ENCODE data around the gene CERS3.

The CERS3 gene

GRCh38 chr15:100500226-100500990 is 28.3 kb downstream of the CERS3 start:
- no peak for TF ChIP-seq CTCF (IDR thresholded peaks at IDR 0.05; ENCODE audit: extremely low read depth, missing control alignments)

GRCh38 chr15:100495861-100496260 is 32.9 kb downstream of the CERS3 start:
- TF ChIP-seq CTCF (IDR thresholded peaks at IDR 0.05; ENCODE audit: extremely low read depth, missing control alignments), result no peak

More at GRCh38 chr15:100500226-100500990, 28.3 kb downstream of the CERS3 start:
- no peak for DNase-seq (ENCODE audit: low spot score)

GRCh38 chr15:100493213-100493612 is 35.5 kb downstream of the CERS3 start:
- no peak for DNase-seq (ENCODE audit: low spot score)
- TF ChIP-seq CTCF (IDR thresholded peaks at IDR 0.05; ENCODE audit: extremely low read depth, missing control alignments), result no peak

More at GRCh38 chr15:100495861-100496260, 32.9 kb downstream of the CERS3 start:
- DNase-seq (ENCODE audit: low spot score), result no peak

DNA sequence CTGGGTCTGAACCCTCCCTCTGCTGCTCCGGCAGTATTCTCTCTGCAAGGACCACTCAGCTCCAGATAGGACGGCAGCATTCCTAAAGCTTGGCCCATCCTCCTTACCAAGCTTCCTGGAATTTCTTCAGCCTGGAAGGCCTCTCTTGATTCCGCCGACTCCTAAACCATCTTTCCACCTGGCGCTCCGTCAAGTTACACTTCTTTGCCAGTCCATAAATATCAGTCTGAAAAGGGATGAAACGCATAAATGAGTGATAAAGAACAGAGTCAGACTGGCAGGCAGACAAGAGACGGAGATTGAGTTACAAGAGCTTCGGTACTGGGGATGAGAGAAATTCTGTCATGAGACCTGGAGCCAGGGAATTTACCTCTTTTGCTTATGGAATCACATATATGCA is 44.3 kb downstream of the CERS3 start:
- TF ChIP-seq CTCF (IDR thresholded peaks at IDR 0.05; ENCODE audit: extremely low read depth, missing control alignments), result no peak
- DNase-seq (ENCODE audit: low spot score), result no peak

DNA sequence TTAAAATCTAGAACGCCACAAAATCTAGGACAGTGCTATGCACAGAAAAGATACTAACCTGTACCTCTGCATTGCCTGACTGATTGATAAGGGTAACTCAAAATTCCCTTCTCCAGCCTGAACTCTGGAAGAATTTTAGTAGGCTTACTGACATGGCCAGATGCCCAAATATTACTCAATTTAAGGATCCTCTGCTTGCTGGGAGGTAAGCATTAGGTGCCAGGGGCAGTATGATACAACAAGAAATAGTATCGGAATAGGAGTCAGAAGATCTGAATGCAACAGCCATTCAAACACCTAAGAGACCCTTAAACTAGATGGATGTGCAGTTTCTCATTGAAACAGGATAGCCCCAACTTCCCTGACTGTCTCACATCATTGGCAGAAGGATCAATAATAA is 45.4 kb downstream of the CERS3 start:
- DNase-seq (ENCODE audit: low spot score), result no peak
- TF ChIP-seq CTCF (IDR thresholded peaks at IDR 0.05; ENCODE audit: extremely low read depth, missing control alignments), result no peak

DNA sequence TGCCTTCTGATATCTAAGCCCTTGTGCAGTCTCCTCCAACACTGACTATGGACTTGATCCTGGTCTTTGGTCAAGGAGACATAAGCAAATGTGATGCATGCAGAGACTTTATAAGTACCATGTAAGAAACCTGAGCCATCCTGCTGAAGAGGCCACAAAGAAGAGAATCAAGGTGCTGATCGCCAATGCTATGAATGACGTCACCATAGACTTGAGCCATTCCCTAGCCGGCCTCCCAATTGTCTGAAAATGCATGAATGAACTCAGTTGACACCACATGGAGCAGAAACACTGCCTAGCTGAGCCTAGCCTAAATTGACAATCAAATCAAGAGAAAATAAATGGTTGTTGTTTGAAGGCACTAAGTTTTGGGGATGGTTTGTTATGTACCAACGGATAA is 51.9 kb downstream of the CERS3 start:
- no peak for TF ChIP-seq CTCF (IDR thresholded peaks at IDR 0.05; ENCODE audit: extremely low read depth, missing control alignments)
- no peak for DNase-seq (ENCODE audit: low spot score)

DNA sequence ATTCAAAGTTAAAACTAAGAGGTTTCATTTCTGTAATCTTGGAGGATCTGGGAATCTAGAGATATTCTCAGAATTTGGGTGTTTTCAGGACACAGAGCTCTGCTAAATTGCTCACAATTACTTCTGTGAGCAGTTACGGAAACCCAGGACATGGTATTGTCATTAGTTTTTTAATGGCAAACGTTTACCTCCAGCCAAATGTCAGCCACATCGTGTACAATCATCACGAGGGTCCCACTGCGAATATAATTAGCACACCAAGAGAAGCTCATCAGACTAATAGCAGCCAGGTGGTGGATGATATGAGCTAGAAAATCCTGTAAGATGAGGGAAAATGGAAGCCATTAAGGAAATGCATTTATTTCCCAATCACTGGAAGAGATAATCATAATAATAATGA is 56.0 kb downstream of the CERS3 start:
- no peak for TF ChIP-seq CTCF (IDR thresholded peaks at IDR 0.05; ENCODE audit: extremely low read depth, missing control alignments)
- no peak for DNase-seq (ENCODE audit: low spot score)

Measured in GM20000 (cell line).